A673 (cell line): ENCODE results near the gene CDCP2. TPM values are rescaled to one million over a fixed set of nuclear protein-coding genes. Genes with fewer than 3 reads are reported as not detected.

ENCODE experiments used
- BruUV-seq: library from RNA; stranded (reverse); fragments of 400-500 nt; replicated peaks from 2 replicates; lab custom pipeline; 2021; lab: Mats Ljungman, UMichigan
- CTCF ChIA-PET: fragments of 300-600 bp; sonication (Branson Sonifier 250); formaldehyde crosslinking; loops from one replicate; lab custom pipeline; 2022; ENCODE audit warnings: antibody characterized with exemption; lab: Charles Lee
- POLR2A ChIA-PET: fragments of 300-600 bp; sonication (Branson Sonifier 250); formaldehyde crosslinking; loops from one replicate; lab custom pipeline; 2022; ENCODE audit warnings: antibody characterized with exemption; ENCODE audit not compliant: low non-redundant PET; lab: Charles Lee
- DNase-seq: peaks from one replicate; pipeline ENCODE4 v3.0.0-alpha.2; 2015; ENCODE audit warnings: low spot score
- H3K27ac ChIP-seq: fragments of 200-600 bp; sonication (generic); 2 replicates; pipeline ENCODE4 v1.5.1; 2016; ENCODE audit warnings: mixed run types, low read depth, mild to moderate bottlenecking, mixed read lengths, antibody characterized with exemption, low read length; ENCODE audit not compliant: poor library complexity, severe bottlenecking
- H3K27me3 ChIP-seq: fragments of 200-600 bp; sonication (generic); replicated peaks from 2 replicates; pipeline ENCODE4 v1.6.1; 2017; ENCODE audit warnings: mixed run types, low read depth, mild to moderate bottlenecking, mixed read lengths, antibody characterized with exemption, low read length; ENCODE audit not compliant: insufficient read depth, poor library complexity
- H3K36me3 ChIP-seq: fragments of 200-600 bp; sonication (generic); 2 replicates; pipeline ENCODE4 v1.6.1; 2016; ENCODE audit warnings: mixed run types, mild to moderate bottlenecking, mixed read lengths, antibody characterized with exemption, low read length; ENCODE audit not compliant: insufficient read depth, poor library complexity, severe bottlenecking
- H3K4me1 ChIP-seq: fragments of 200-600 bp; sonication (generic); 2 replicates; pipeline ENCODE4 v1.6.1; 2017; ENCODE audit warnings: mixed run types, mild to moderate bottlenecking, mixed read lengths, antibody characterized with exemption, low read length; ENCODE audit not compliant: insufficient read depth, poor library complexity, severe bottlenecking
- H3K4me3 ChIP-seq: fragments of 200-600 bp; sonication (generic); 2 replicates; pipeline ENCODE4 v1.5.1; 2016; ENCODE audit warnings: low read depth, mixed run types, mild to moderate bottlenecking, mixed read lengths, low read length; ENCODE audit not compliant: poor library complexity, severe bottlenecking
- H3K9me3 ChIP-seq: fragments of 200-600 bp; sonication (generic); 2 replicates; pipeline ENCODE4 v1.6.1; 2016; ENCODE audit warnings: mixed run types, low read depth, mild to moderate bottlenecking, mixed read lengths, antibody characterized with exemption, low read length; ENCODE audit not compliant: poor library complexity, severe bottlenecking
- CTCF ChIP-seq: fragments of 300-800, 200-600 bp; sonication (generic); conservative IDR thresholded peaks from 2 replicates; pipeline ENCODE4 v1.5.1; 2017; ENCODE audit warnings: low read depth, mild to moderate bottlenecking, antibody characterized with exemption, low read length, moderate library complexity, mixed read lengths
- EZH2 ChIP-seq: fragments of 200-600 bp; sonication (generic); IDR thresholded peaks from 2 replicates; pipeline ENCODE4 v1.6.1; 2017; ENCODE audit warnings: borderline replicate concordance, low read depth, mild to moderate bottlenecking, mixed read lengths, antibody characterized with exemption, low read length; ENCODE audit not compliant: poor library complexity, severe bottlenecking
- intact Hi-C: fragments of 100-400 bp; cut with micrococcal nuclease; formaldehyde crosslinking; loops from one replicate; pipeline ENCODE4 v1.10.0; 2022; ENCODE audit not compliant: unreplicated experiment
- total RNA-seq: library from RNA; stranded (reverse); gene quantifications from 2 replicates; pipeline ENCODE4 v1.2.3, GENCODE V29; 2021

The CDCP2 gene
- total RNA-seq, 1 experiment from 2014 or later = not detected

DNA sequence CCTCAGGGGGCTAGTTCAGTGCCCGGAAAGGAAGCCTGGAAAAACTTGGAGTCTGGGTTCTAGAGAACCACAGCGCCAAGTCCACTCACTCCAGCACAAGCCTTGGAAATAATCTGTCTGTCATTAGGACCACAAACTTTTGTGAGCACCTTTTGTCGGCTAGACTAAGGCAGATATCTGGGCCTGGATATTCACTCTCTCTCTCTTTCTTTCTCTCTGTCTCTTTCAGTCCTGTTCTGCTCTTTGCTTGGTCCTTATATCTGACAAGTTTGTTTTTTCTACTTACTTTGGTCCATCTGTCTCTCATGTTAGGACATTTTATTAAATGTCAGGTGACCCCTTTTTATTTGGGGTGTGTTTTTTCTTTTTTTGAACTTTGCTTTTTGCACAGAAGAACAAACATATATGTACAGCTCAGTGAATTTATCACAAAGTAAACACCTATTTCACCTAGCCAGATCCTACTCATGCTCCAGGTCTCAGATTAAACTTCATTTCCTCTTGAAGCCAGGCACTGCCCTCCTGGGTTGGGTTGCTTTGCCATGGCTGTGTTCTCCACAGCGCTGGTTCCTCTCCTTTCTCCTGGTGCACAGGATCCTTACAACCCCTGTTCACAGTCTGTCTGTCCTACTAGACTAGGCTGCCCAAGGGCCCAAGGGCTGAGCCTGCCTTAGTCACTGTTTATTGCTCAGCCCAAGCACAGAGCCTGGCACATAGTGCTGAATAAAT lies 58.6 kb downstream of the CDCP2 start:
- ChIA-PET POLR2A (interaction anchor here (0.7 kb wide), 1 partner anchor 12 kb away, joined by 11 read pairs; no protein-coding TSS in a partner anchor), CTCF (no interaction called here)
- no peaks in the 10 kb centered on the region for H3K36me3 ChIP-seq
- no peak for DNase-seq
- no peak overlapping the region for H3K27ac ChIP-seq
- H3K4me3 ChIP-seq = no peak overlapping the region
- BruUV-seq = no TSS peak
- no peaks in the 10 kb centered on the region for H3K9me3 ChIP-seq
- H3K4me1 ChIP-seq = peaks cover 43% of the 10 kb centered on the region
- TF ChIP-seq EZH2 (no peak), CTCF (no peak)
- intact Hi-C loops = no loop called here
- H3K27me3 ChIP-seq = no peaks in the 10 kb centered on the region

DNA sequence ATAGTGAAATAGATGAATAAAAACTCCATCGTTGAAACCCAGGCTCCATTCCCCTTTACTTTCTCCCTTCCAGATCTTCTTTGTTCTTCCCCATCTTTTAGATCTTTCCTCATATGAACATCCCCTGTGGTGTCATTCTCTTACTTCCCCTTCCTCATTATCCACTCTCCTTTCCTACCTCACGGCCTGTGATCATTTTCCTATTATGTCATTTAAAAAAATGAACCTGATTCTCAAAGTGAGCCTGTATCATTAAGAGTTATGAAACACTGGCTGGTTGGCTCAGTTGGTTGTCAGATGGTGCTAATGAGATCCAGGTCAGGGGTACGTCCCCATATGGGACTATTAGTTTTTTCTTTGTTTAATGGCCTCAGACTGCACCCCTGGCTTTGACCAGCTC lies 61.1 kb downstream of the CDCP2 start:
- no peak overlapping the region for H3K27ac ChIP-seq
- no peaks in the 10 kb centered on the region for H3K27me3 ChIP-seq
- no peak overlapping the region for H3K4me3 ChIP-seq
- intact Hi-C loops = no loop called here
- POLR2A ChIA-PET = no interaction called here
- H3K4me1 ChIP-seq = peaks cover 31% of the 10 kb centered on the region
- DNase-seq = no peak
- BruUV-seq = no TSS peak
- H3K36me3 ChIP-seq = no peaks in the 10 kb centered on the region
- CTCF ChIA-PET = no interaction called here
- H3K9me3 ChIP-seq = no peaks in the 10 kb centered on the region
- no peak for TF ChIP-seq EZH2
- TF ChIP-seq CTCF = no peak

DNA sequence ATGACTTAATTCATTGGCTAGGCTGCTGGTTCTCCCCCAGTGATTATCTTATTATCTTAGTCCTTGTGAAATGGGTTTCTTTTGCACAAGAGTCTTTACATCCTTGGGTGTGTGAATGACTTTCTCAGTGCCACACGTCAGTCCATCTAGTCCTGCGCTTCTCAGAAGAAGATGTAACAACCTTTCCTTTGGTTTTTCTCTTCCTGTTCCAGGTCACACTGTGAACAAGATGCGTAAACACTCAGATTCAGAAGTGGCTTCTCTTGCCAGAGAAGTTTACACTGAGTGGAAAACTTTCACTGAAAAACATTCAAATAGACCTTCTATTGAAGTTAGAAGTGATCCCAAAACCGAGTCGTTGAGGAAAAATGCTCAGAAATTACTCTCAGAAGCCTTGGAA lies 64.4 kb downstream of the CDCP2 start:
- no peaks in the 10 kb centered on the region for H3K27me3 ChIP-seq
- intact Hi-C loops = no loop called here
- DNase-seq = no peak
- TF ChIP-seq CTCF (no peak), EZH2 (no peak)
- H3K27ac ChIP-seq = no peak overlapping the region
- POLR2A ChIA-PET = no interaction called here
- no peak overlapping the region for H3K4me3 ChIP-seq
- CTCF ChIA-PET = no interaction called here
- BruUV-seq = no TSS peak
- no peaks in the 10 kb centered on the region for H3K36me3 ChIP-seq
- peaks cover 14% of the 10 kb centered on the region for H3K4me1 ChIP-seq
- no peaks in the 10 kb centered on the region for H3K9me3 ChIP-seq
